DMS53 (cell line): Measurements from ENCODE around the gene LCLAT1.
A peak's percentile ranks its signal among the peaks of the same experiment; 100 is the strongest.

ENCODE experiments used
- DNase-seq: peaks from one replicate; lab custom pipeline; 2025; lab: John Stamatoyannopoulos, UW

Gene LCLAT1

GRCh38 chr2:30447149-30448045 is at the start of gene LCLAT1:
Gene LCLAT1 (plus strand): TSS chr2:30447246. CDS start chr2:30525591, 78,345 bp downstream.
- DNase-seq, result peak; percentile 84

DNA sequence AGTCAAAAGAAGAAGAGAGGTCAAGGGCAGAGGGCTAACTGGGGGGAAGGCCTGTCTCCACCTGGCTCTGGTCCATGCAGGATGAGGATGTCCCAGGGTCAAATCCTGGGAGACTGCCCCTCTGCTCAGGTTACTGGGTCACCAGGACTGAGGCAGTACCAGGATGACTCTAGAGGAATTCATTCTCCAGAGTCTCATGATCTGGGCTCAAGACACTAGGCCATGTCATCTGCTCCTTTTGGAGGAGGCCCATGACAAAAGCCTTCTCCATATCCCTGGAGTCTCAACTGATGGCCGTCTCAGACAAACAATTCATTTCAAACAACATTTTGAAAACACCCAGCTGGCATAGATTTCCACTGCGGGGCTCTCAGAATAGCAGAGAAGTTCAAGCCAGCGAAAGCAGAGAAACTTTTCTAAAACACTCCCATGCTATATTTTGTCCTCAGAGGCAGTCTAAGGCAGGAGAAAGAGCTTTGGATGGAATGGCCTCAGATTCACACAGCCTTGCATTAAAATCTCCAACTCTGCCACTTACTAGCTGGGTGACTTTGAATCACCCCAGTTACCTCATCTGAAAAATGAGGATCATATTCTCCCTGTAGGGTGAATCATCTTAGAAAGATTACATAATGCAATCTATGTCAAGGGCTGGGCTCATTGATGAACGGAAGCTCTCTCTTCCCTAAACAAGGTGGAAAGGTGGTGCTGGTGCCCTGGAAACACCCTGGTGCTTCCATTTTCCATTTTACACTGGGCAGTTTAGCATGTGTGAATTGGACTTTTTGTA is 48.8 kb upstream of the LCLAT1 start:
- DNase-seq, result no peak

GRCh38 chr2:30400151-30400954 is 46.7 kb upstream of the LCLAT1 start:
- peak; percentile 8 for DNase-seq

GRCh38 chr2:30402441-30403182 is 44.4 kb upstream of the LCLAT1 start:
- DNase-seq, result no peak

GRCh38 chr2:30403592-30404312 is 43.3 kb upstream of the LCLAT1 start:
- DNase-seq, result no peak

- no peak for DNase-seq
Measured at GRCh38 chr2:30404319-30405259, 42.5 kb upstream of the LCLAT1 start.

DNA sequence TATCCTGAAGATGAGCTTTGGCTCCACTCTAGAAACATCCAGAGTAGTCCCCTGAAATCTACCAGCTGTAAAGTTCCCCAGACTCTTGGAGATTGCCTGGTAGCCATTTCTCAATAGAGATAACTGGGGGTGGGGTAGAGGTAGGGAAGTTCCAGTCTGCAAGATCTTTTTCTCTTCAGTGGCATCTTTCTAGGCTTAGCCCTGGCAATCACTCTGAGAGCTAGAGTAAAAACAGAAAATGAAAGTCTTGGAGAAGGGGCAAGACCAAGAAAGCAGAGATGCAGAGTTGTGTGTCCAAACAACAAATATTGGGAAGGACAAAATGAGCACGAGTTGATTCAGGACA is 41.8 kb upstream of the LCLAT1 start:
- DNase-seq, result no peak

DNA sequence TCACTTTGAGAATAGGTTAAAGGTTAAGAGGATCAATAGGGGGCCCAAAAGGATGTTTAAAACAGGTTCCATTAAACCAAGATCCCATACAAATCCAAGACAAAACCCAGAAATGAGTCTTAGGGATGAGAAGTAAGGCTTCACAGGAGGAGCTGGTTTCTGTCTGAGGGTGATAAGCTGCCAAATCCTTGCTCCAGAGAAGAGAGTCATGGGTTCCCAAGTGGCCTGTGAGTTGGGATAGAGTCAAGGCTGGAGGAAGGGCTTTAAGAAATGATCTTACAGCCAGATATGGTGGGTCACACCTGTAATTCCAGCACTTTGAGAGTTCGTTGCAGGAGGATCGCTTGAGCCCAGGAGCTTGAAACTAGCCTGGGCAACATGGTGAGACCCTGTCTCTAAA is 40.2 kb upstream of the LCLAT1 start:
- no peak for DNase-seq

GRCh38 chr2:30408961-30409387 is 38.1 kb upstream of the LCLAT1 start:
- DNase-seq, result peak; percentile 13

DNA sequence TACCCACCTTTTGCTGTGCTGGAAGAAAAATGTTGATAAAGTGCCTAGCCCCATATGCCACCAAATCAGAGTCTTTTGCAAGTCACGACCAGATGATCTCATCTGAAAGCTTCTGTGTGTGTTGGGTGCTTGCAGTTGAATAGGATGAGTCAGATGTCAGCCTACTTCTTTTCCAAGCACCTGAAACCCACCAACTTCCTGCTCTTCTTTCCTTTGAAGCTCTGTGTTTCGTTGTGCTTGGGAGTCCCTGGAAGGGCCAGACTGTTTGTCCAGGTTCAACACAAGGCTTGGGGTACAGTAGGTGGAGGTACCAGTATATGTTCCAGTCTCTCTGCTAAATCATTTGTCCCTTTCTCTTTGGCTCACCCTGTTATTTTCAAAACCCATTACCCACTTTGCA is 36.8 kb upstream of the LCLAT1 start:
- DNase-seq, result peak; percentile 94

- no peak for DNase-seq
Measured at GRCh38 chr2:30412047-30412683, 34.9 kb upstream of the LCLAT1 start.

DNA sequence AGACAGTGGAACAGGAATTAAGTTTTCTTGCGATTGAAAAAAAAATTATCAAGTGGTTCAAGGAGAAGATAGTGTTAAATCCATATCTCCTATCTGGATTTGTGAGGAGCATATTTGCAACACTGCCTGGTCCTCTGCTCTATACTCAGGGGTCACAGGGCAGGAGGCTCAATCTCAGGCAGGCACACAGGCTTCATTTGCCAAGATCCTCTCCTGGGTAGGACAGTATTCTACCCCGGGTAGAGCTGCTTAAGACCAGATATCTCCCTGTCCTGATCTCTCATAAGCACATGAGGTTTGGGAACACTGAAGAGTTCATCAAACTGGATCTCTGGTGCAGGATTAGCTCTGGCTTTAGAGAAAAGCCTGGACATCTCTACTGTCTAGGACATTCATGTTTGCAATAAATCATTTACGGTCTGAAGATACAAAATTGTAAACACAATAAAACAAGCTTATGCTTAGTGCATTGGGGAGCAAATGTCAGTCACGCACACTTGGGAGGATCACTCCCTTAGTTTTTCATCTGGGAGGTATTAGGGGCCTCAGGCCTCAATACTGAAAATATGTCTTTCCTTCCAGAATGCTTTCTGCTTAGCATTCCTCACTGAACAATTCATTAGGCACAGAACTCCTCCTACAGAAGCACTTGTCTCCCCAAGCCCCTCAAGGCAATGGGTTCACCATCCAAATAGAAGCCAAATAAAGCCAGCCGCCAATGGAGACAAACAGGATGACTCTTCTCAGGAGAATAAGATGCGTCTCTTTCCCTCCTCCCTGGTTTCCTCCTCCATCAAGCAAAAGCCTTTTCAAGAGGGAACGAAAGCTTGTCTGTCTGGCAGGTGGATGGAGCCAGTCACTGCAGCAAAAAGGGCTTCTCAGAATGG is 34.1 kb upstream of the LCLAT1 start:
- no peak for DNase-seq

DNA sequence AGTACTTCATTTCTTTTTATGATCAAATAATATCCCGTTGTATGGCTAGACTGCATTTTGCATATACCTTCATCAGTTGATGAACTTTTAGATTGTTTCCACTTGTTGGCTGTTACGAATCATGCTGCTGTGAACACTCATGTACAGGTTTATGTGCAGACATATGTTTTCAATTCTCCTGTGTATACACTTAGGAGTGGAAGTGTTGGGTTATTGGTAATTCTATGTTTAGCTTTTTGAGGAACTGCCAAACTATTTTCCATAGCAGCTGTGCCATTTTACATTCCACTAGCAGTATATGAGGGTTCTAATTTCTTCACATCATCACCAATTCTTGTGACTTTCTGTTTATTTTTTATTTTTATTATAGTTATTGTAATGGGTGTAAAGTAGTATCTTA is 32.1 kb upstream of the LCLAT1 start:
- no peak for DNase-seq

DNA sequence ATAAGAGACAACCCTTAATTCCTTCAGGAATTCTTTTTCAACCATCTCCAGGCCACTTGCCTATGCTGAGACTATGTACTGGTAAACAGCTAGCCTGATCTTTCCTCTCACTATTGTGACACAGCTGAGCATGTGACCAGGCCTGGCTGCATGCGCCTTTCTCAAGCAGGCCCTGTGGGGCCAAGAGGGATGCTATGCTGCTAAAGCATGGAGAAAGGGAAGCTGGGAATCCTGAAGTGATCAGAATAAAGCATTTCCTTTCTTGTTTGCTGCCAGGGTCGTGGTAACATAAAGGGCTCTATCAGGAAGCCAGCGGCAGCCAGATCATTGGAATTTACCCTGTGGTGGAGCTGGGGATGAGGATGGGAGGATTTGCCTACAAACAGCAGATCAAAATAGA is 29.8 kb upstream of the LCLAT1 start:
- peak; percentile 10 for DNase-seq

- DNase-seq, result no peak
Measured at GRCh38 chr2:30421026-30421603, 25.9 kb upstream of the LCLAT1 start.

DNA sequence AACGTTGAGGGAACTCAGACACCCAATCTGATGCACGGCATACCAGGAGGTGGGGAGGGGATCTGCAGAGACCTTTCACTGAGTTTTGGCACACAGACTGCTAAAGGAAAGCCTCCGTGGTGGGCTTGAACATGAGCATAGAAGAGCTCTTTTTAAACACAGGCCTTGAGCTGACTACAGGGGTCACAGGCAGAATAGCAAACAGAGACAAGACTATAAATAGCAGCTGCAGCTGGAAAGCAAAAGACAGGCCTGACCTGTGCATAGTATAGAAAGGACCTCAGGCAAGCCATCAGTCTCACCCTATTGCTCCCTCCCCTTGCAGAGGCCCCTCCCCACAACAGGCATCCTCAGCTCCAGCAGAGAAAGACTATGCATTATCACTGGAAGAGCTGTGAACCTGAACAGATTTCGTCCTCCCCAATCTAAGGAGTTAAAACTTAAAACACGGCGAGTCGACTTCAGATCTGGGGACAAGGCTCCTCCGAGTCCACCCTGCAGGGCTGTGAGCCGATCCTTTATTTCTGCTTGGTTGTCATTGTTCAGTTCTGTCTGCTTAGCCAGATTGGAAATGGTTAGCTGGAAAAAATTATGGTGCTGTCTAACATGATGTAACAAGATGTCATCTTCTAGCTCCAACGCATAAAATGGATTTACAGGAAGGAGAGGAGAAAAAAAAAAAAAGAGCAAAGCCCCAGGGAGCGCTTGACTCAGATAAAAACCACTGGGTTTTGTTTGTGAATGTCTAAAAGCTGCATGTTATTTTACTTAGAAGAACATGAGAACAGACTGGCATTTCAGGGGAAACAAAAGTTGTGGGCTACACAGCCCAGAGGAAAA is 25.2 kb upstream of the LCLAT1 start:
- peak; percentile 17 for DNase-seq
